ENCODE results near the gene ROBO1.

- TF ChIP-seq CTCF (IDR thresholded peaks at IDR 0.05) (peak; percentile 70), ZFX (IDR thresholded peaks at IDR 0.05; ENCODE audit: borderline replicate concordance) (no peak)
Observed at GRCh38 chr3:78988324-78988723, 779.5 kb downstream of the ROBO1 start.
